Aorta (tissue), 5 donors: ENCODE measurements around the gene SLC5A2. TPM values are rescaled to one million over a fixed set of nuclear protein-coding genes. Genes with fewer than 3 reads are reported as not detected.
"Not testable (repeated sequence)": the region's sequence is repeated elsewhere in the genome, so short reads cannot be mapped to it uniquely, and the experiment has no call there.

Experiments used
- ATAC-seq: fragments of 200-7000 bp; cut with Tn5 transposase; one replicate; pipeline ENCODE4 v1.9.1; 2022; ENCODE audit warnings: moderate library complexity; ENCODE audit not compliant: low FRiP score
- DNase-seq, 2 donors: peaks; one replicate each; pipeline ENCODE4 v3.0.0-alpha.2; 2020
- H3K27ac ChIP-seq, 2 donors: one replicate each; pipeline ENCODE4 v1.5.1; 2013; ENCODE audit warnings: low read length in 2 of 2, mild to moderate bottlenecking in 2 of 2, moderate library complexity in 2 of 2, control low read depth in 1 of 2, inconsistent platforms in 1 of 2, low read depth in 1 of 2
- H3K27me3 ChIP-seq, 2 donors: one replicate each; pipeline ENCODE4 v1.6.1; 2013; ENCODE audit warnings: control low read depth in 1 of 2, low read length in 1 of 2, mild to moderate bottlenecking in 1 of 2, moderate library complexity in 1 of 2; ENCODE audit not compliant: insufficient read depth in 2 of 2, control insufficient read depth in 1 of 2
- H3K36me3 ChIP-seq, 2 donors: one replicate each; pipeline ENCODE4 v1.6.1; 2013; ENCODE audit warnings: control low read depth in 1 of 2, low read length in 1 of 2, mild to moderate bottlenecking in 1 of 2; ENCODE audit not compliant: insufficient read depth in 2 of 2, control insufficient read depth in 1 of 2
- H3K4me1 ChIP-seq, 2 donors: one replicate each; pipeline ENCODE4 v1.6.1; 2013; ENCODE audit warnings: low read length in 2 of 2, control low read depth in 1 of 2, mild to moderate bottlenecking in 1 of 2, moderate library complexity in 1 of 2; ENCODE audit not compliant: insufficient read depth in 2 of 2, control insufficient read depth in 1 of 2
- H3K4me3 ChIP-seq, 2 donors: one replicate each; pipeline ENCODE4 v1.5.1; 2013; ENCODE audit warnings: low read length in 2 of 2, control low read depth in 1 of 2, mild to moderate bottlenecking in 1 of 2
- H3K9me3 ChIP-seq: one replicate; pipeline ENCODE4 v1.6.1; 2013; ENCODE audit warnings: mild to moderate bottlenecking, low read length; ENCODE audit not compliant: control insufficient read depth
- WGBS, 2 donors: extraction: QIAGEN DNeasy Blood & Tissue Kit; methylation state at CpG; one replicate each; pipeline ENCODE4 v1.1.7; 2013; 5-methylcytosine and 5-hydroxymethylcytosine counted together
- intact Hi-C, 2 donors: fragments of 100-400 bp; cut with DNase I; formaldehyde crosslinking; loops; one replicate each; pipeline versions ENCODE4 v1.14.2 to v1.15.0; 2022
- long read RNA-seq, 2 donors: library from polyadenylated mRNA; unstranded; transcript quantifications; one replicate each; pipeline ENCODE4 v2.0.0, GENCODE V29; 2020 to 2021
- polyA plus RNA-seq, 2 donors: library from polyadenylated mRNA; stranded (reverse); fragments of 200-250 nt; gene quantifications; one replicate each; pipeline ENCODE4 v1.2.3, GENCODE V29; 2013
- total RNA-seq, 2 donors: library from RNA; stranded (reverse); fragmentation: NEBNext Ultra II Directional; extraction: Animal tissue kit (Norgen Biotek cat#: 25700); gene quantifications; one replicate each; pipeline ENCODE4 v1.2.1, GENCODE V29; 2021
- donor health status: healthy with polysubstance abuse.
- donor health status: Bipolar disorder and iron deficiency.
- donor health status: DM: no; HTN: no; CAD: no.
- donor health status: DM: no; HTN: no; CAD: no.
- donor health status: DM: yes; HTN: yes; CAD: no.

The SLC5A2 gene
- under 1 TPM; 0.24 to 0.65 TPM for total RNA-seq
- polyA plus RNA-seq = 1 to 10 TPM in 1 of 2 donors, not detected in 1; 2.3 TPM
- long read RNA-seq, donor 1, partial matches to known transcripts = 0 of 4 reads
- long read RNA-seq, donor 1, other reads (novel, unspliced or antisense) = 3 of 4 reads
- long read RNA-seq, donor 2, partial matches to known transcripts = 0 of 1 reads
- long read RNA-seq, donor 2, other reads (novel, unspliced or antisense) = 1 of 1 reads

DNA sequence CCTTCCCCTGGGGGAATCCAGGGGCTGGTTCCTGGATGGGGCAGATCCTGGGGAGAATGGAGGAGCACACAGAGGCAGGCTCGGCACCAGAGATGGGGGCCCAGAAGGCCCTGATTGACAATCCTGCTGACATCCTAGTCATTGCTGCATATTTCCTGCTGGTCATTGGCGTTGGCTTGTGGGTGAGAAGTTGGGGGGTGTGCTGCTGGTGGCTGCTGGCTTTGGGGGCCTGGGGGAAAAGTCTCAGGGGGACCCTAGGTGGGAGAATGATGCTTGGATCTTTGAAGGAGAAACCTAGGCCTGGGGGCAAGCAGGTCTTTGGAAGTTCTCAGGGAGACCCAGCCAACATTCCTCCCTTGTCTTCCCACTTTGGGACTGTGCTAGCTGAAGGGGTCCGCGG, at the start of gene SLC5A2:
Gene SLC5A2 (plus strand): TSS at position 43 of the 400 bp plus-strand sequence. CDS start 14 bp downstream, at position 57.
- WGBS, 2 donors = 86% methylated on average over 4 of the region's 4 CpGs
- Histone ChIP-seq H3K4me3 (no peak within 1 kb of the TSS), H3K36me3 (no peaks in the 10 kb centered on the region), H3K9me3 (no peaks in the 10 kb centered on the region), H3K27ac (no peak within 1 kb of the TSS), H3K4me1 (no peaks in the 10 kb centered on the region), H3K27me3 (no peaks in the 10 kb centered on the region)
- intact Hi-C loops = no loop called here
- DNase-seq (no peak), ATAC-seq (no peak)

DNA sequence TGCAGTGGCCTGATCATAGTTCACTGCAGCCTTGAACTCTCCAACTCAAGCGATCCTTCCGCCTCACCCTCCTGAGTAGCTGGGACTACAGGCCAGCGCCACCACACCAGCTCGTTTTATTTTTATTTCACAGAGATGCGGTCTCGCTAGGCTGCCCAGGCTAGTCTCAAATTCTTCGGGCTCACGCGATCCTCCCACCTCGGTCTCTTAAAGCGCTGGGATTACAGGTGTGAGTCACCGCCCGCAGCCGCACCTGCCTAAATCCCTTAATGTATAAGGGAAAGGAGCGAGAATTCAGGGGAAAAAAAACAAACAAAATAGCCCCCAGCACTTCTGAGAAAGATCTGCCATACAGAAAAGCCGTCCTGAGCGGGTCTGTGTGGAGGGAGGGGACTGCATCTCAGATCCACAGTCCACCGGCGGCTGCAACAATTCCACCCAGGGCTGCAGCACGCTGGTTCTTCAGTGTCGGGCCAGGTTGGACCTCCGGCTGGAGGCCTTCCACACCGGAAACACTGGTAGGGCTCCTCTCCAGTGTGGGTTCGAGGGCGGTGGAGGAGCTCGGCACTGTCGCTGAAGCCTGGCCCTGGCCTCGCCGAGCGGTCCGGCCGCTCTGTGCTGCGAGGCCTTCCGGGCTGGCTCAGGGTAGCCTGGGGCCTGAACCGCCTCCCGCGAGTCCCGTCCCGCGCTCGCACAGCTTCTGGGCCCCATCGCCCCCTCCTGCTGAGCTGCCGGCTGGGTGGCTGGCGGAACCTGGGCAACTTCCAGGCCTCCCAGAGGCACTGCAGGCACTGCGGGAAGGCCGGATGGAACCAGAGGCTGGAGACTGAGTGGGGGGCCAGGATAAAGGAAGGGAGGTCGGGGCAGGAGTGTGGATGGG, 47.3 kb upstream of the SLC5A2 start:
- DNase-seq (peak in 1 of 2 donors; percentile 33), ATAC-seq (peak; percentile 37)
- Histone ChIP-seq H3K9me3 (no peaks in the 10 kb centered on the region), H3K27ac (no peak overlapping the region), H3K4me3 (no peak overlapping the region), H3K36me3 (no peaks in the 10 kb centered on the region), H3K27me3 (no peaks in the 10 kb centered on the region), H3K4me1 (no peaks in the 10 kb centered on the region)
- WGBS, 2 donors = 93% methylated on average over 46 to 47 of the region's 47 CpGs
- intact Hi-C loops = no loop called here

GRCh38 chr16:31436221-31437045, 46.5 kb upstream of the SLC5A2 start:
- ATAC-seq = peak; percentile 37
- 93 to 94% methylated on average over 41 to 44 of the region's 44 CpGs for WGBS, 2 donors
- H3K4me3 ChIP-seq = no peak overlapping the region
- no peak overlapping the region for H3K27ac ChIP-seq
- H3K36me3 ChIP-seq = no peaks in the 10 kb centered on the region
- DNase-seq = peak in 1 of 2 donors; percentile 39
- no peaks in the 10 kb centered on the region for H3K27me3 ChIP-seq
- H3K9me3 ChIP-seq = no peaks in the 10 kb centered on the region
- no peaks in the 10 kb centered on the region for H3K4me1 ChIP-seq
- intact Hi-C loops = no loop called here

DNA sequence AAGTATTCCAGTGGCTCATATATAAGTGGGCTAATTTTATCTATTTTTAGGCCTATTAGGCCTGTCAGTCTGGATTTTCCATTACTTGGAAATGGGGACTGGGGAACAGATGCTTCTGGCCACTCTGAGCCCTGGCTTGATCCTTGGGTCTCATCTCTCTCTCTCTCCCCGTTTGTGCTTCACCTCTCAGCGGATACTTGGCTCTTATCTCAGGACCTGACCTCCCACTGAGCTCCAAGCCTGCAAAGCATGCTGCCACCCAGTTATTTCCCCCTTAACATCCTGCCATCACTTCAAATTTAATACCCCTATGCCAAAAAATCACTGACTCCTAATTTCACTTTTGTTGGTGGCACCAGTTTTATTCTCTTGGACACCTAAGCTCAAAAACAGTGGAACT, 44.5 kb upstream of the SLC5A2 start:
- Histone ChIP-seq H3K27me3 (no peaks in the 10 kb centered on the region), H3K9me3 (no peaks in the 10 kb centered on the region), H3K4me3 (no peak overlapping the region), H3K27ac (no peak overlapping the region), H3K36me3 (no peaks in the 10 kb centered on the region), H3K4me1 (no peaks in the 10 kb centered on the region)
- intact Hi-C loops = no loop called here
- DNase-seq (no peak), ATAC-seq (no peak)
- 66 to 72% methylated on average over 2 of the region's 2 CpGs for WGBS, 2 donors

DNA sequence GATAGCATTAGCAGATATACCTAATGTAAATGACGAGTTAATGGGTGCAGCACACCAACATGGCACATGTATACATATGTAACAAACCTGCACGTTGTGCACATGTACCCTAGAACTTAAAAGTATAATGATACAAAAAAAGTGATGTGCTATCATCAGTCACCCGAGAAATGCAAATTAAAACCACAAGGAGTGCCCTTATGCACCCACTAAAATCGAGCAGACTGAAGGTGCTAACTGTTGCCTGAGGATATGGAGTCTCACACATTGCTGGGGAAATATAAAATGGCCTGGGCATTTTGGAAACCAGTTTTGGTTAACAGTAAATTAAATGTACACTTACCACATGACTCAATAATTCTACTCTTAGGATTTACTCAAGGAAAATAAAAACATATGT, 43.9 kb upstream of the SLC5A2 start:
- H3K27me3 ChIP-seq, H3K36me3 ChIP-seq, H3K4me1 ChIP-seq, ATAC-seq, H3K9me3 ChIP-seq, H3K4me3 ChIP-seq, intact Hi-C loops, DNase-seq, H3K27ac ChIP-seq: not testable (repeated sequence)
- WGBS, 2 donors = 58 to 59% methylated on average over 3 of the region's 4 CpGs

- Histone ChIP-seq H3K27me3 (no peaks in the 10 kb centered on the region), H3K9me3 (no peaks in the 10 kb centered on the region), H3K27ac (no peak overlapping the region), H3K4me3 (no peak overlapping the region), H3K4me1 (no peaks in the 10 kb centered on the region), H3K36me3 (no peaks in the 10 kb centered on the region)
- peak in 1 of 2 donors; percentile 2 for DNase-seq
- ATAC-seq = no peak
- 74 to 75% methylated on average over 3 of the region's 3 CpGs for WGBS, 2 donors
- intact Hi-C loops = no loop called here
Measured at GRCh38 chr16:31439519-31439918, 43.4 kb upstream of the SLC5A2 start.

DNA sequence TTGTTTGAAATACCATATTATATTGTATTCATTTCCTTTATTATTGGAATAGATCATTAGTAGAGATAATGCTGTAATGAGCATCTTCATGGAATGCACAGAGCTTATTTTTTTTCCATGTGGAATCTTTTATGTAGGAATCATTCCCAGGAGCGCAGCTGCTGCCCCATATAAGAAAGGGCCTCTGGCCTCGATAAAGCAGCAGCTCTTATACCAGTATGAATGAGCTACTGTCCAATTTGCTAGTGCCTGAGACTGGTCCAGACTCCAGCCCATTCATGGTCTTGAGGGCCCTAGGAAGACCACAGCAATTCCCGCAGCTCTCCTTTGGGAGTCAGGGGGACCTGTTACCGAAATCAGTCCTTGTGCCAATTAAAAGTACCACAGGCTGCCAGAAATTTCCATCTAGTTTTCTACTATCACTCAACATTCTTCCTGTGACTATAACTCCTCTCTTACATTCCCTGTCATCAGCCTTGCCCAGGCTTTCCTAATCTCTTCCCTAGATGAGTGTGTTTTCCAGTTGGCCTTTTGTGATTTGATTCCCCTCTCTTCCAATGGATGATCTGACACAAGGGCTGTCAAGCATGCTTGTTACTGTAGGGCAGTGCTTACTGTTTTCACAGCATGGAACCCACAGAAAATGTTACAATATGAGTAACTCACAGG, 42.3 kb upstream of the SLC5A2 start:
- DNase-seq (no peak), ATAC-seq (no peak)
- Histone ChIP-seq H3K36me3 (no peaks in the 10 kb centered on the region), H3K4me3 (no peak overlapping the region), H3K9me3 (no peaks in the 10 kb centered on the region), H3K4me1 (no peaks in the 10 kb centered on the region), H3K27ac (no peak overlapping the region), H3K27me3 (no peaks in the 10 kb centered on the region)
- intact Hi-C loops = loop anchor here (10.0 kb wide), 1 partner anchor 256 kb away; the partner anchor contains the start of gene FUS (in 2 of the 2)
- 38 to 49% methylated on average over 4 of the region's 4 CpGs for WGBS, 2 donors

DNA sequence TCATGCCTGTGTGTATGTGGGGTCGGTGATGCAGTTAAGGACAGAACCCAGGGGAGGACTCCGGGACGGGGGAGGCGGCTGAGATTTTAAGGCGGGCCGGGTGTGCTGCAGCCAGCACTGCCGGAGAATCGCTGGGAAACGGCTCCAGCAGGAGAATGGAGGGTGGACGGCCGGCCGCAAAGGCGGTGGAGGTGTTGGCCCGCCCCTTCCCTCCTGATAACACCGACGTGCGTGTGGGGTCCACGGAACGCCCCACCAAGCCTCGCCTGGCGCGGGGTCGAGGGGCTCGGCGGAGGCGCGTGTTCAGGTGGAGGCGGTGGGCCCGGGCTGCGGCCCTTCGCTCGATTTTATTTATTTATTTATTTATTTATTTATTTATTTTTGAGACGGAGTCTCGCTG, 41.0 kb upstream of the SLC5A2 start:
- Histone ChIP-seq H3K4me1 (no peaks in the 10 kb centered on the region), H3K9me3 (no peaks in the 10 kb centered on the region), H3K27ac (no peak overlapping the region), H3K4me3 (no peak overlapping the region), H3K36me3 (no peaks in the 10 kb centered on the region), H3K27me3 (no peaks in the 10 kb centered on the region)
- ATAC-seq = no peak
- intact Hi-C loops = loop anchor here (2.0 to 10.0 kb wide), 2 partner anchors 257 to 457 kb away; partner anchors contain the start of genes FUS (in 2 of the 2) and HSD3B7 (in 1 of the 2)
- DNase-seq = peak in 1 of 2 donors; percentile 77
- WGBS, 2 donors = 62 to 68% methylated on average over 29 to 34 of the region's 34 CpGs
